ENCODE data around the gene ALDH3A2.

Gene ALDH3A2

DNA sequence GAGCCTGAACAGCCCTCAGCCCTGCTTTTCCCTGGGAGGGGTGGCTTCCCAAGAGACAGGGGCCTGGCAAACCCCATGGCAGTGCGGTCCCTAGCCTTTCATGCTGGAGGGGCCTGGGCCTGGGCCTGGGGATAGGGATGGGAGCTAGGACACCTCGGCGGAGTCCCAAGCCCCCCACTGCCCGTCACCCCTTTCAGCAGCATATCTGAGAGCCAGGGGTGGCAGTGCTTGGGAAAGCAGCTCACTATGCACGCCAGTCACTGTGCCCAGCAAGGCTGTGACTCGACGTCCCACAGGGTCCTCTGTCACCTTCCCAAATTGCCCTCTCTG, 68.4 kb downstream of the ALDH3A2 start:
- DNase-seq: no peak

DNA sequence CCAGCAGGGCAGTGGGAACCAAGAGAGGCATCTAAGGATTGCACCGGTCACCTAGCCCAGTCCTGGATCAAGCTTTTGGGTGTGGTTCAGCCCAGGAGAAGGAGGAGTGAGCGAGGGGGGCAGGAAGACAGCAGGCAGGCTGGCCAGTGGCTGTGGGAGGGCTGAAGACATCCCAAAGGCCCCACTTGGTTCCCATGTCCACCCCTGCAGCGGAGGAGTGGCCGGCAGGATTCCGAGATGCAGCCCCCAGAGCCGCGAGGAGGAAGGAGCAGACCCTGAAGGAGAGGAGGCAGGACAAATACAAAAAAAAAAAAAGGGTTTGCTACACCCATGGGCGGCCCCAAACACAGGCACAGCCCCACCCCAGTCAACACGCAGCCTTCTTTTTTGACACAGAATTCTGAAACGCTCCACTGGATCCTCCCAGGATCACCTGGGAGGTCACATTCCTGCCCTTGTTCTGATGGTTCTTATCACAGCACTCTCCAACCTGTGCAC, 68.9 kb downstream of the ALDH3A2 start:
- DNase-seq: no peak

DNA sequence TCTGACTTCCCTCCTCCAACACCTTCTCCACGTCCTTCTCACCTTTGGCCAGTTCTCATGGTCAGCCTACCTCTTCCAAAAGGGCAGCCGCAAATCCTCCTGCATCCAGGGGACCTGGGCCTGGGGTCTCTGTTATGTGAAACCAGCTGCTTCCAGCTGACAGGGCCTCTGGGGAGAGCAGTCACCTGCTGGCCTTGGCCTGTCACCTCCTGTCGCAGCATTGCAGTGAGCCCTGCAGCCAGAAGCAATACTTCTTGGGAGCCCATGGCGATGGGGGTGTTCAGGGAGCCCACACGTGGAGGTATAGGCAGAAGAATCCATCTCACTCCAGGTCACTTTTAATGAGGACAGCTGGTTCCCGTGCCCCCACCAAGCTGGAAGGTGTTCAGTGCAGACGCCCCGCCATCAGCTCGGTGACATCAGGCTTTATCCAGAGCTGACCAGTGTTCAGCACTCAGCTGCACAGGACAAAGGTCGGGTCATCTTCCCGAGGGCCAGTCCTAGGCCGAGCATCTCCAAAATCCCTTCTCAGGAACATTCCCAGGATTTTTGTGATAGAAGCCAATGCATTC, 69.6 kb downstream of the ALDH3A2 start:
- DNase-seq: no peak

DNA sequence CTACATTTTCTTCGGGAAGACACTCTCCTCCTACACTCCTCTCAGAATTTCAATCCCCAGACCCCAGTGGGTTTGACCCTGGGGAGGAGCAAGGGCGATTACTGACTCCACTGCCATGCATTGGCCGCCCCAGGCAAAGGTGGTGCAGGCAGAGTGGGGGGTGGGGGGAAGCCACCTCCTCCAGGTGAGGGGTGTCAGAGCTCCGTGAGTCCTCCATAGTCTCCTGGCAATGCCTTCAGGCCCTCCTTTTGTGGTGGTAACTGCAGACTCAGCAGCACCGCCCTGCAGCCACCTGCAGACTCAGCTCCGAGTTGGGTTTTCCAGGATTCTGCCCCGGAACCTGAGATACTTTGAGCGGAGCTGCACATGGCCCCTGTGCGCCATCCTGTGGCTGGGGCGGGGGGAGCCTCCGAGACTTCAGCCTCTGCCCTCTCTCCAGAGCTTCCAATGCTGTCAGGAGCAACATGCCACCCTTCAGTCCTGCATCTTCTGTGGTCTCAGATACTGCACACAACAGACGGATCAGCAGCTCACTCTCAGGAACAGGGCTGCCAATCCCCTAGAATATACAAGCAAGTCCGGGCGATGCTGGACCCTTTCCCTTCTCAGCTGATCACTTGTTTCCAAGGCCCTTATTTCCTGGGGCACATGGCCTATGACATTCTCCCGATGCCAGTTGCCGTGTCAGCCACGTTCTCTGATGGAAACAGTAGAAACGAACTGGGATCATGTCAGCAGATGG, 70.2 kb downstream of the ALDH3A2 start:
- no peak for DNase-seq

DNA sequence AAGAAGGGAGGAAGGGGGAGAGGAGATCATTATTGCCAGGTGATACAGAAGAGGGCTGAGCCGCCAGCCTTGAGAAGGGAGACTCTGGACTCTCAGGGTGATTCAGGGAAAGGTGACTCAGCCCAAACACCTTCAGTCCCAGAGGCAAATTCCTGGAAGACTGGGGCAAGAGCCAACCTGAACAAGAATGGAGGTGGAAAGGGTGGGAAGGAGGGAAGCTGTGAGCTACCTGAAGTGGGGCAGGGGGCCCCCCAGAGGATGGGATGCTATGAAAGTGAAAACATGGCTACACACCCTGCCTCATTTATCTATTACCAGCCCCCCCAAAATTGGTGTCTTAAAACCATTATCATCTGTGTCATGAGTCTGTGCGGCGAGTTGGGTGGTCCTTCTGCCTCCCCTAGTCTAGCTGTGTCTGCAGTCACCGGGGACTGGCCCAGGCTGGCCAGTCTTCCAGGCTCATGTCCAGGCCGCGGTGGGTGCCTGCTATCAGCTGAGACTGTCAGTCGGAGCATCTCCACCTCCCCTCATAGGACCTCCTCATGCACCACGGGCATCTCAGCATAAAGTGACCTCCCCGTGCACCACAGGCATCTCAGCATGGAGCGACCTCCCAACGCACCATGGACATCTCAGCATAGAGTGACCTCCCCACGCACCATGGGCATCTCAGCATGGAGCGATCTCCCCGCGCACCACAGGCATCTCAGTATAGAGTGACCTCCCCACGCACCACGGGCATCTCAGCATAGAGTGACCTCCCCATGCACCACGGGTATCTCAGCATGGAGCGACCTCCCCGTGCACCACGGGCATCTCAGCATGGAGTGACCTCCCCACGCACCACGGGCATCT, 71.0 kb downstream of the ALDH3A2 start:
- no peak for DNase-seq

DNA sequence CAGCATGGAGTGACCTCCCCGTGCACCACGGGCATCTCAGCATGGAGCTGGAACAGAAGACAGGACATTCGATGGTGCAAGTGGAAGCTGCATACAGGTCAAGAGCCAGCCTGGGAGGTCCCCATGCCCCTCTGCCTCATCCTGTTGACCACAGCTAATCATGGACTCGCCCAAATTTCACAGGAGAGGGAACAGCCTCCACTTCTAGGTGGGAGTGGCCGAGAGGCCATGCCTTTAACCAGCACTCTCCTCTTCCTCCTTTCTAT, 71.6 kb downstream of the ALDH3A2 start:
- DNase-seq: no peak

DNA sequence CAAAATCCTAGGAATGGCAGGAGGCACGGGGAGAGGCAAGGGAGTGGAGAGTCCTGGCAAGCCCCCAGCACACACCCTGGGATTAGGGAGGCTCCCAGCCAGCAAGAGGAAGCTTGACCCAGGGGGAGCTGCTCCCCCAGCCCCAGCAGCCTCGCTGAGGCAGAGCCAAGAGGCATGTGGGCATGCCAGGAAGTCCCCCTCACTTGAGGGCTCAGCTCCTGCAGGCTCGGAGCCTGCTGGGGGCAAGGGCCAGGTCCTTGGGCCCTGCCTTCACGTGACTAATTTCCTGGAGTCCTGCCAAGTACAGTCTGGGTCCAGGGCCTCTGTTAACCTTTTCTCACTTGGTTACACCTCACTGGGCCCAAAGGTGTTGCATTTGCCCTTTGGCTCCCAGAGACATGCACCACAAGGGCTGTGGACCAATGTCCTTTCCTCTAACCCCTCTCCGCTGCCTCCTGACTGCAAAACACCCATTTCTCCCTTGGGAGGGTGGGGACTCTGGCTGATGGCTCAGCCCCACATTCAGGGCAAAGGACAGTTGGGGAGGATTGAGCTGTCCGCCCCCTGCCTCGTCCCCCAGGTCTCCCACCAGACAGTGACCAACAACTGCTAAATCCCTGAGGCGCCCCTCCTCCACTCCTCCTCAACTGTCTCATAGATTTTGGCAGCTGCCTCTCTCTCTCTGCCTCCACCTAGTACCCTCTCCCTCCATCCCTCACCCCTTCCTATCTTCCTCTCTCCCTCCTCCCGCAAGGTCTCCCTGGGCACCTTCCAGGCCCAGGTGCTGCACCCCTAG, 72.3 kb downstream of the ALDH3A2 start:
- no peak for DNase-seq

DNA sequence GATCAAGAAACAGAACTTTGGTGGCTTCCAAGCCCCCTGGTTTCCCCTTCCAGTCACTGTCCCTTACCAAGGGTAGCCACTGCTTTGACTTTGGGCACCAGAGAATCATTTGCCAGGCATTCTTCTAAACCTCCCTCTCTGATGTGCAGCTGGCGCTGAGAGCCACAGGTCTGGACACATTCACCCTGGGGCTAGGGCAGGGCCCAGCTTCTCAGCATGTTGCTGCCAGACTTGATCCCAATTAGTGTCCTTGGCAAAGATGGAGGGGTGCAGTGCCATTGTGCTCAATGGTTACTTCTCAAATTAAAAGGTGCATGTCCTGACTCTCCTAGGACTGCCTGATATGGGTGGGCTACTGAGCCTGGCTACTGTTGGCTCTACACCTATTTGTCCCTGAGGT, 75.4 kb downstream of the ALDH3A2 start:
- DNase-seq: no peak

DNA sequence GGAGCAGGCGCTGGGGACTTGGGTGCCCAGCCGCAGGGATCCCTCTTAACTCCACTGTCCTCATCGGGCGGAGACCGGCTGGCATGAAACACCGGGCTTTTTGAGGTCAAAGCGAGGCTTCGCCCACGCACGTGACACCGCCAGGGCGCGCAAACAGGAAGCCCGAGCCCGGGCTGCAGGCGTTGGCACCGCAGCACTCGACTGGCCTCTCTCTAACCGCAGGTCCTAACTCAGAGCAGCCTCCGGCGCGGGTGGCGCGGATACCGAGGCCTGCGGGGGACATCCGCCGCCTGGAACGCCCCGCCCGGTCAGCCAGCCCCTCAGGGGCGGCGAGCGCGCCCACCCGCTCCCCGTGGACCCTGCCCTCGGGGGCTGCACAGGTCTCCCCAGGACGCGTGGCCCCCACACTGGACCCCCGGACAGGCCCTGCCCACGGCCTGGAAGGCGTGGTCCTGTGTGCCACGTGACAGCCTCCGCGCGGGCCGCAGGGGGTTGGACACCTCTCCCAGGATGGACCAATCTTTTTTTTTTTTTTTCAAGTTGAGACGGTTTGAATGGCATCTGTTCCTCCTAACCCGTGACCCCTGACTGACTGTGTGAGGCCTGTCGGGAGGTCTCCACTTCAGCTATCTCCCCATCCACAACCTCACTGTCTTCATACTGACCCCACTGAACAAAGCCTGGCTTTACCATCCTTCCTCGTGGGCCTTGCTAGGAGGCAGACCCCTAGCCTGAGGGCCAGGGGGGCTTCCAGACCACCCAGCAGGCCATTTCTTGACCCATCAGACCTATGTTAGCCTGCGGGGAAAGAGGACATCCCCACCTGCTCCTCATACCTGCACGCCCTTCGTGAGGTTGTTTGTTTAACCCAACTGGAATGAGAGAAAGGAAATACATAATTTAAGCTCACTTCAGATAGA, 76.2 kb downstream of the ALDH3A2 start:
- peak; percentile 60 for DNase-seq

DNA sequence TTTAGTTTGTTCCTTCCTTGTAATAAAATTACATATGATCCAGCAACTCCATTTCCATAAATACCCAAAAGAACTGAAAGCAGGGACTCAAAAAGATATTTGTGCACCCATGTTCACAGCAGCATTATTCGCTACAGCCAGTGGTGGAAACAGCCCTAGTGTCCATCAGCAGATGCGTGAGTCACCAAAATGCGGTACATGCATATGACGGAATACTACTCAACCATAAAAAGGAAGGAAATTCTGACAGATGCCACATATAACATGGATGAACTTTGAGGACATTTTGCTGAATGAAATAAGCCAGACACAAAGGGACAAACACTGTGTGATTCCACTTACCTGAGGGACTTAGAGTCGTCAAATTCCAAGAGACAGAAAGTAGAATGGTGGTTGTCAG, 76.9 kb downstream of the ALDH3A2 start:
- no peak for DNase-seq

DNA sequence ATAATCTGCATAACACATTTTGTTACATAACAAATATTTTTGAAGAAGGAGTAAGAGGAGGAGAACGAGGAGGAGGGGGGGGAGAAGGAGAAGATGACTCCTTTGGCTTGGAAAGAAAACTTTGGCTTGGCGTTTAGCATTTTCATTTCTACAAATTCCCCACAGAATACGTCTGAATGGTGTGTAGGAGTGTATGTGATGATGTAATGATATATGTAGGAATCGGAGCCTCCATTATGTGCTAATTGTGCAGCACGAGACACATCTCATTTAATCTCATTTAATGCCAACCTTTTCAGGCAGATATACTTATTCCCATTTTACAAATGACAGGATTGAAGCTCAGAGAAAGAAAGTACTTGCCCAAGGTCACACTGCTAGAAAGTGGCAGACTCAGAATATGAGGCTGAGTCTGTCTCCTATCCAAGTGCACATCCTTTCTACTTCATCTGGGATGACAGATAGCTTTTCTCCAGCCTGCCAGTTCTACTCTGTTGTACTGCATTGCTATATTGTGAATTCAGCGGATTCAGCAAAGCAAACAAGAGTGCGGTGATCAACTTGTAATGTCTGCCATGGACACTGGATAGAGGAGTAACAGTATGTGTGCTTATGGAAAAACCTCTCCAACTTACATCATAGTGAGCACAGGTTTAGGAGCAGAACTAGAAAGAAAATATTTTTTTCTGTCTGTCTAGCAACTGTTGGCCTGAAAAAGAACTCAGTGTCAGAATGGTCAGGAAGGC, 78.3 kb downstream of the ALDH3A2 start:
- no peak for DNase-seq

All from activated CD4-positive, alpha-beta T cell treated with anti-CD3 and anti-CD28 coated beads, Interleukin-2, Interleukin-6, amounts not matched to agents 100 ng/mL and 50 ng/mL, durations not matched to agents 16 hours and 8 hours (primary cell).